GM12878 (cell line): ENCODE measurements around the gene NR3C1. TPM values are rescaled to one million over a fixed set of nuclear protein-coding genes. Genes with fewer than 3 reads are reported as not detected.

ENCODE experiments used
- ATAC-seq: fragments of 200-7000 bp; cut with Tn5 transposase; 3 replicates; pipeline ENCODE4 v1.9.1; 2020; ENCODE audit warnings: mild to moderate bottlenecking, moderate library complexity
- BruUV-seq: library from RNA; stranded (reverse); fragments of 400-500 nt; replicated peaks from 2 replicates; lab custom pipeline; 2021; lab: Mats Ljungman, UMichigan
- CTCF ChIA-PET: fragments of 300-600 bp; sonication (Branson Sonifier 250); formaldehyde crosslinking; extraction: SDS; loops from one replicate; lab custom pipeline; 2021; ENCODE audit warnings: inconsistent platforms; lab: Yijun Ruan, JAX
- POLR2A ChIA-PET: fragments of 350-600 bp; formaldehyde crosslinking; extraction: SDS; loops from one replicate; lab custom pipeline; 2021; ENCODE audit warnings: inconsistent platforms; lab: Charles Lee
- RAD21 ChIA-PET: fragments of 300-600 bp; sonication (Branson Sonifier 250); formaldehyde crosslinking; loops from one replicate; lab custom pipeline; 2023; ENCODE audit warnings: antibody characterized with exemption; ENCODE audit not compliant: unreplicated experiment; lab: Charles Lee
- SMC1A ChIA-PET: fragments of 300-600 bp; sonication (Branson Sonifier 250); formaldehyde crosslinking; loops from one replicate; lab custom pipeline; 2023; ENCODE audit not compliant: unreplicated experiment, uncharacterized antibody; lab: Charles Lee
- DNase-seq: peaks from one replicate; pipeline ENCODE4 v3.0.0-alpha.2; 2011; ENCODE audit warnings: low read depth, low spot score
- FAIRE-seq: peaks from 3 replicates; lab custom pipeline; 2011; peaks lifted over from hg19 to GRCh38; lab: Jason Lieb, UNC
- H2AFZ ChIP-seq: 2 replicates; pipeline ENCODE4 v1.6.0; 2011; ENCODE audit warnings: low read depth, low read length, control low read depth; ENCODE audit not compliant: control insufficient read depth
- H3K27ac ChIP-seq: 2 replicates; pipeline ENCODE4 v1.5.1; 2011; ENCODE audit warnings: control low read depth; ENCODE audit not compliant: control insufficient read depth, insufficient read depth
- H3K27me3 ChIP-seq, 2 experiments: replicated peaks in 1 of 2; 2 replicates each; pipeline versions ENCODE4 v1.6.0 to v1.6.1; 2011; ENCODE audit warnings: low read length in 1 of 2; ENCODE audit not compliant: control insufficient read depth in 2 of 2, insufficient read depth in 2 of 2
- H3K36me3 ChIP-seq, 2 experiments: 2 replicates each; pipeline ENCODE4 v1.5.1; 2011; ENCODE audit warnings: low read length in 1 of 2; ENCODE audit not compliant: control insufficient read depth in 2 of 2, insufficient read depth in 2 of 2
- H3K4me1 ChIP-seq: 2 replicates; pipeline ENCODE4 v1.6.1; 2011; ENCODE audit warnings: mild to moderate bottlenecking, low read length, moderate library complexity, mixed read lengths; ENCODE audit not compliant: control insufficient read depth, insufficient read depth
- H3K4me2 ChIP-seq: 2 replicates; pipeline ENCODE4 v1.6.0; 2011; ENCODE audit warnings: control low read depth; ENCODE audit not compliant: control insufficient read depth, insufficient read depth
- H3K4me3 ChIP-seq: fragments of 200-600 bp; sonication (generic); 2 replicates; pipeline ENCODE4 v1.5.1; 2016
- H3K79me2 ChIP-seq: 2 replicates; pipeline ENCODE4 v1.6.0; 2011; ENCODE audit warnings: low read length; ENCODE audit not compliant: control insufficient read depth, insufficient read depth
- H3K9ac ChIP-seq: 2 replicates; pipeline ENCODE4 v1.8.0; 2011; ENCODE audit warnings: low read length, control low read depth, mixed read lengths; ENCODE audit not compliant: control insufficient read depth, insufficient read depth
- H3K9me3 ChIP-seq: replicated peaks from 3 replicates; pipeline ENCODE4 v1.5.1; 2011; ENCODE audit warnings: mild to moderate bottlenecking, low read length; ENCODE audit not compliant: control insufficient read depth, insufficient read depth
- H4K20me1 ChIP-seq: 2 replicates; pipeline ENCODE4 v1.6.0; 2011; ENCODE audit not compliant: control insufficient read depth, insufficient read depth
- BCL11A ChIP-seq: IDR thresholded peaks from 2 replicates; pipeline ENCODE4 v1.6.1; 2011; ENCODE audit warnings: low read depth, low read length
- CEBPB ChIP-seq, 2 experiments: fragments of 150-350 bp in 1 of 2; IDR thresholded peaks; 2 replicates each; pipeline ENCODE4 v1.6.1; 2012 to 2014; ENCODE audit warnings: low read depth in 2 of 2, low read length in 2 of 2, borderline replicate concordance in 1 of 2, inconsistent platforms in 1 of 2
- CREM ChIP-seq: IDR thresholded peaks from 2 replicates; pipeline ENCODE4 v1.6.1; 2014; ENCODE audit warnings: antibody characterized with exemption, low read depth
- FOXK2 ChIP-seq: fragments of 450-650 bp; IDR thresholded peaks from 2 replicates; pipeline ENCODE4 v1.6.1; 2017; ENCODE audit warnings: mild to moderate bottlenecking, moderate library complexity
- KDM1A ChIP-seq: fragments of 200-600 bp; sonication (generic); IDR thresholded peaks from 2 replicates; pipeline ENCODE4 v1.6.1; 2016; ENCODE audit warnings: borderline replicate concordance
- MEF2B ChIP-seq: fragments of 450-650 bp; IDR thresholded peaks from 2 replicates; pipeline ENCODE4 v1.6.1; 2018; ENCODE audit warnings: mild to moderate bottlenecking, moderate library complexity; ENCODE audit not compliant: partially characterized antibody, poor library complexity, severe bottlenecking
- MYB ChIP-seq: fragments of 150-350 bp; IDR thresholded peaks from 2 replicates; pipeline ENCODE4 v1.6.1; 2014; ENCODE audit warnings: mild to moderate bottlenecking, low read depth, low read length, borderline replicate concordance
- PAX8 ChIP-seq: fragments of 450-650 bp; IDR thresholded peaks from 2 replicates; pipeline ENCODE4 v1.6.1; 2017; ENCODE audit warnings: mild to moderate bottlenecking, moderate library complexity
- PML ChIP-seq: IDR thresholded peaks from 2 replicates; pipeline ENCODE4 v1.6.1; 2012; ENCODE audit warnings: low read length, inconsistent platforms
- RELA ChIP-seq: fragments of 450-650 bp; IDR thresholded peaks from 2 replicates; pipeline ENCODE4 v1.8.0; 2014; ENCODE audit warnings: borderline replicate concordance; ENCODE audit not compliant: partially characterized antibody
- RUNX3 ChIP-seq: IDR thresholded peaks from 2 replicates; pipeline ENCODE4 v1.6.1; 2012; ENCODE audit warnings: low read length, inconsistent platforms
- SPI1 ChIP-seq: IDR thresholded peaks from 2 replicates; pipeline ENCODE4 v1.6.1; 2011; ENCODE audit warnings: low read depth, mild to moderate bottlenecking, low read length, moderate library complexity, borderline replicate concordance; ENCODE audit not compliant: insufficient read depth
- SREBF1 ChIP-seq: IDR thresholded peaks from 2 replicates; pipeline ENCODE4 v1.6.1; 2012; ENCODE audit warnings: mild to moderate bottlenecking, low read length
- TAF1 ChIP-seq: IDR thresholded peaks from 2 replicates; pipeline ENCODE4 v1.6.1; 2011; ENCODE audit warnings: mild to moderate bottlenecking, low read depth, low read length, borderline replicate concordance
- TCF7 ChIP-seq: IDR thresholded peaks from 2 replicates; pipeline ENCODE4 v1.6.1; 2014; ENCODE audit warnings: antibody characterized with exemption, borderline replicate concordance
- ZNF207 ChIP-seq: fragments of 450-650 bp; IDR thresholded peaks from 2 replicates; pipeline ENCODE4 v1.6.1; 2014; ENCODE audit warnings: antibody characterized with exemption, mild to moderate bottlenecking, borderline replicate concordance
- WGBS: methylation state at CpG from one replicate; pipeline ENCODE4 v1.1.6; 2016; ENCODE audit warnings: low lambda C conversion rate; ENCODE audit not compliant: insufficient replicate concordance, insufficient coverage; ENCODE audit errors: missing lambda C conversion rate; 5-methylcytosine and 5-hydroxymethylcytosine counted together
- in situ Hi-C: fragments of 300-500 bp; cut with MboI; formaldehyde crosslinking; loops from 9 replicates; pipeline ENCODE4 v1.14.3; 2018; ENCODE audit warnings: mixed read lengths
- intact Hi-C: fragments of 100-400 bp; cut with micrococcal nuclease; formaldehyde crosslinking; loops from one replicate; pipeline ENCODE4 v1.14.2; 2022; ENCODE audit not compliant: unreplicated experiment
- polyA plus RNA-seq, 11 experiments: library from polyadenylated mRNA; depleted of rRNA in 4 of 11; unstranded in 6 of 11; stranded (reverse) in 5 of 11; fragments of >200 nt; fragmentation: Nextera tagmentation in 4 of 11; fragmentation: Illumina TruSeq in 1 of 11; extraction: Ambion mirVana in 4 of 11; extraction: Trizol in 1 of 11; gene quantifications; 1 replicate in 1 of 11; 2 replicates in 10 of 11; pipeline versions ENCODE4 v1.2.1 to v1.2.3, GENCODE V29; 2011 to 2016; ENCODE audit warnings: inconsistent platforms in 2 of 11, missing spikeins in 2 of 11, low read depth in 1 of 11
- total RNA-seq, 4 experiments: library from RNA; depleted of rRNA in 3 of 4; stranded (reverse); fragments of >200 nt in 3 of 4; fragmentation: Illumina TruSeq in 1 of 4; extraction: Trizol in 1 of 4; gene quantifications; 2 replicates each; pipeline versions ENCODE4 v1.2.1 to v1.2.3, GENCODE V29; 2013 to 2021
- TF ChIP-seq, protein P1 (sequence below): IDR thresholded peaks from 2 replicates; pipeline ENCODE4 v1.6.1; 2012; ENCODE audit warnings: mild to moderate bottlenecking, low read depth, low read length
- TF ChIP-seq, protein P2 (sequence below): IDR thresholded peaks from 2 replicates; pipeline ENCODE4 v1.6.1; 2012; ENCODE audit warnings: low read depth, low read length, improper control_type of control experiment

The NR3C1 gene
- total and polyA plus RNA-seq, 10 of the 15 experiments (the other 5 are each of a cell fraction or from before 2014, with no cell fraction given): 49.7 to 141 (median 109) TPM

- no TSS peak for BruUV-seq
- H4K20me1 ChIP-seq: no peaks in the 10 kb centered on the region
- intact Hi-C loops: no loop called here
- H3K79me2 ChIP-seq: peaks cover 24% of the 10 kb centered on the region
- H3K4me1 ChIP-seq: peaks cover 18% of the 10 kb centered on the region; the same call in 1 of the 2 replicates
- ATAC-seq (peak; percentile 55), FAIRE-seq (no peak), DNase-seq (no peak)
- H3K4me2 ChIP-seq: peak overlapping the region; percentile 70
- H3K9me3 ChIP-seq: no peaks in the 10 kb centered on the region
- H3K9ac ChIP-seq: no peak overlapping the region
- H3K27me3 ChIP-seq: no peaks in the 10 kb centered on the region
- no peak overlapping the region for H3K4me3 ChIP-seq
- WGBS: 33% methylated on average over 3 of the region's 3 CpGs
- CTCF ChIA-PET: interaction anchor here (0.6 to 1.8 kb wide), 8 partner anchors 9 to 397 kb away, joined by 3 to 8 read pairs (median 4); no protein-coding TSS in a partner anchor
- no peaks in the 10 kb centered on the region for H3K36me3 ChIP-seq
- no peak overlapping the region for H2AFZ ChIP-seq
- POLR2A ChIA-PET: interaction anchor here (1.1 to 3.2 kb wide), 3 partner anchors 7 to 14 kb away, joined by 5 to 25 read pairs (median 6); no protein-coding TSS in a partner anchor
- H3K27ac ChIP-seq: peak overlapping the region; percentile 68
- SMC1A ChIA-PET: interaction anchor here (0.6 to 3.3 kb wide), 10 partner anchors 10 to 425 kb away, joined by 3 to 50 read pairs (median 3); no protein-coding TSS in a partner anchor
- in situ Hi-C loops: no loop called here
- RAD21 ChIA-PET: interaction anchor here (0.5 to 2.2 kb wide), 10 partner anchors 10 to 429 kb away, joined by 3 to 32 read pairs (median 3); no protein-coding TSS in a partner anchor
- TF ChIP-seq KDM1A: no peak
- no peak for TF ChIP-seq RELA
- no peak for TF ChIP-seq SREBF1
- no peak for TF ChIP-seq SPI1
- peak; percentile 94 for TF ChIP-seq RUNX3
- no peak for TF ChIP-seq MEF2B
- TF ChIP-seq PAX8: no peak
- no peak for TF ChIP-seq MYB
- no peak for TF ChIP-seq FOXK2
- 0 out of 4 replicates have a peak, but pooled peaks of 1 of the 2 experiments have one; percentile 14 for TF ChIP-seq CEBPB (IDR thresholded peaks at IDR 0.05; ENCODE audit: borderline replicate concordance in 1 of 2, low read depth in 2 of 2, low read length in 2 of 2)
- TF ChIP-seq PML: peak; percentile 39; the same call in 1 of the 2 replicates
- no peak for TF ChIP-seq ZNF207
- peak; percentile 53; the same call in 1 of the 2 replicates for TF ChIP-seq TCF7
- TF ChIP-seq, protein P1, sequence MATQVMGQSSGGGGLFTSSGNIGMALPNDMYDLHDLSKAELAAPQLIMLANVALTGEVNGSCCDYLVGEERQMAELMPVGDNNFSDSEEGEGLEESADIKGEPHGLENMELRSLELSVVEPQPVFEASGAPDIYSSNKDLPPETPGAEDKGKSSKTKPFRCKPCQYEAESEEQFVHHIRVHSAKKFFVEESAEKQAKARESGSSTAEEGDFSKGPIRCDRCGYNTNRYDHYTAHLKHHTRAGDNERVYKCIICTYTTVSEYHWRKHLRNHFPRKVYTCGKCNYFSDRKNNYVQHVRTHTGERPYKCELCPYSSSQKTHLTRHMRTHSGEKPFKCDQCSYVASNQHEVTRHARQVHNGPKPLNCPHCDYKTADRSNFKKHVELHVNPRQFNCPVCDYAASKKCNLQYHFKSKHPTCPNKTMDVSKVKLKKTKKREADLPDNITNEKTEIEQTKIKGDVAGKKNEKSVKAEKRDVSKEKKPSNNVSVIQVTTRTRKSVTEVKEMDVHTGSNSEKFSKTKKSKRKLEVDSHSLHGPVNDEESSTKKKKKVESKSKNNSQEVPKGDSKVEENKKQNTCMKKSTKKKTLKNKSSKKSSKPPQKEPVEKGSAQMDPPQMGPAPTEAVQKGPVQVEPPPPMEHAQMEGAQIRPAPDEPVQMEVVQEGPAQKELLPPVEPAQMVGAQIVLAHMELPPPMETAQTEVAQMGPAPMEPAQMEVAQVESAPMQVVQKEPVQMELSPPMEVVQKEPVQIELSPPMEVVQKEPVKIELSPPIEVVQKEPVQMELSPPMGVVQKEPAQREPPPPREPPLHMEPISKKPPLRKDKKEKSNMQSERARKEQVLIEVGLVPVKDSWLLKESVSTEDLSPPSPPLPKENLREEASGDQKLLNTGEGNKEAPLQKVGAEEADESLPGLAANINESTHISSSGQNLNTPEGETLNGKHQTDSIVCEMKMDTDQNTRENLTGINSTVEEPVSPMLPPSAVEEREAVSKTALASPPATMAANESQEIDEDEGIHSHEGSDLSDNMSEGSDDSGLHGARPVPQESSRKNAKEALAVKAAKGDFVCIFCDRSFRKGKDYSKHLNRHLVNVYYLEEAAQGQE: no peak
- TF ChIP-seq BCL11A: peak; percentile 67; the same call in 1 of the 2 replicates
- TF ChIP-seq, protein P2, sequence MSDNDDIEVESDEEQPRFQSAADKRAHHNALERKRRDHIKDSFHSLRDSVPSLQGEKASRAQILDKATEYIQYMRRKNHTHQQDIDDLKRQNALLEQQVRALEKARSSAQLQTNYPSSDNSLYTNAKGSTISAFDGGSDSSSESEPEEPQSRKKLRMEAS: no peak
- no peak for TF ChIP-seq TAF1
- TF ChIP-seq CREM: peak; percentile 67; the same call in 1 of the 2 replicates
Observed at GRCh38 chr5:143427122-143427735, 23.7 kb upstream of the NR3C1 start.
